Measurements from ENCODE around the gene PRKG1.

- no peak for TF ChIP-seq EZH2 (IDR thresholded peaks at IDR 0.05; ENCODE audit: low read length)
- TF ChIP-seq, protein P1, sequence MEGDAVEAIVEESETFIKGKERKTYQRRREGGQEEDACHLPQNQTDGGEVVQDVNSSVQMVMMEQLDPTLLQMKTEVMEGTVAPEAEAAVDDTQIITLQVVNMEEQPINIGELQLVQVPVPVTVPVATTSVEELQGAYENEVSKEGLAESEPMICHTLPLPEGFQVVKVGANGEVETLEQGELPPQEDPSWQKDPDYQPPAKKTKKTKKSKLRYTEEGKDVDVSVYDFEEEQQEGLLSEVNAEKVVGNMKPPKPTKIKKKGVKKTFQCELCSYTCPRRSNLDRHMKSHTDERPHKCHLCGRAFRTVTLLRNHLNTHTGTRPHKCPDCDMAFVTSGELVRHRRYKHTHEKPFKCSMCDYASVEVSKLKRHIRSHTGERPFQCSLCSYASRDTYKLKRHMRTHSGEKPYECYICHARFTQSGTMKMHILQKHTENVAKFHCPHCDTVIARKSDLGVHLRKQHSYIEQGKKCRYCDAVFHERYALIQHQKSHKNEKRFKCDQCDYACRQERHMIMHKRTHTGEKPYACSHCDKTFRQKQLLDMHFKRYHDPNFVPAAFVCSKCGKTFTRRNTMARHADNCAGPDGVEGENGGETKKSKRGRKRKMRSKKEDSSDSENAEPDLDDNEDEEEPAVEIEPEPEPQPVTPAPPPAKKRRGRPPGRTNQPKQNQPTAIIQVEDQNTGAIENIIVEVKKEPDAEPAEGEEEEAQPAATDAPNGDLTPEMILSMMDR (optimal IDR thresholded peaks at IDR 0.05 in 1 of 3, IDR thresholded peaks at IDR 0.05 in 1 of 3, conservative IDR thresholded peaks at IDR 0.05 in 1 of 3; ENCODE audit: extremely low read depth in 1 of 3, insufficient read depth in 2 of 3, low read length in 3 of 3), result no peak
Observed at GRCh38 chr10:51485668-51486067, 411.4 kb downstream of the PRKG1 start.

Measured in keratinocyte (primary cell).